GM18505 (cell line): ENCODE measurements around the gene SLC25A29.

Experiments
- ATAC-seq: cut with Tn5 transposase; IDR thresholded peaks from one replicate; pipeline ENCODE4 v1.9.1; 2021; ENCODE audit not compliant: unreplicated experiment
- POLR2A ChIP-seq: IDR thresholded peaks from 4 replicates; pipeline ENCODE4 v1.6.1; 2011; ENCODE audit warnings: borderline replicate concordance; ENCODE audit not compliant: insufficient read depth, insufficient read length; ENCODE audit errors: extremely low read depth

SLC25A29 gene

DNA sequence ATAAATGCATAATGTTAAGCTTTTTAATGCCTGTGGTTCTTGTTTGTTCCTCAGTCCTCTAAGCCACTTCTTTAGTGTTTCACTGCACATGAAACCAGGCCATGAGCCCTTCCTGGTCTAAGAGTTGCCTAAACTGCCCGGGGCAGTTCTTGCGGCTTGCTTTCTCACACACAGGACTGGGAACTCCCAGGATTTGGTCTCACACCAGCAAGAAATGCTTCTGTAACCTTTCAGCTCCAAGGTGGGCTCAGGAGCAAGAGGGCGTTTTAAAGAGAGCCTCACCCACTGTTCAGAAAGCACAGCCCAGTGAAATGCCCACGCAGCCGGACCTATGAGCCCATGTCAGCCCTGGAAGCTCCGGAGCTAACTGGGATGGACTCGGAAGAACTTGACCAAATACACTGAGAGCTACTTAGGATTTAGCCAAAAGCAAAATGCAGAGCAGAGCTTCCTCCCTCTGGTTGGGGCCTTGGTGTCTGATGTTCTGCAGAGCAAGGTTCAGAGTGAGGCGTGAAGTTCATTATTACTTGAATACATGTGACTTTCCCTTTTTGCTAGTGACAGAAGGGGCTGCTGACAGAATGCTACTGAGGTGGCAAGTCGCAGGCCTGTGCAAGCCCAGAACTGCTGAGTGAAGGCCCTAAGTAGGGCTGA is 23.4 kb downstream of the SLC25A29 start:
- TF ChIP-seq POLR2A: no peak
- ATAC-seq: no peak

DNA sequence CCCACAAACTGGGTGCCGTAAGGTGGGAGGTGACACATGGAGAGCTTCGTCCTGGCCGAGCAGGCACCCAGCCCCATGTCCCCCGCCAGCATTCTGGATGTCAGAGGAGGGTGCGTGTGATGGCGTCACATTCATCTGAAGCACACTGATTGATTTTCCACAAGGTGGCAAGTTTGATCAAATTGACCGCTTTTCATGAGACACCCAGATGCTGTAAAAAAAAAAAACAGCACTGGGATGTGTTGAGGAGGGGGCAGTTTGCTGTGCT is 24.2 kb downstream of the SLC25A29 start:
- ATAC-seq: no peak
- no peak for TF ChIP-seq POLR2A

DNA sequence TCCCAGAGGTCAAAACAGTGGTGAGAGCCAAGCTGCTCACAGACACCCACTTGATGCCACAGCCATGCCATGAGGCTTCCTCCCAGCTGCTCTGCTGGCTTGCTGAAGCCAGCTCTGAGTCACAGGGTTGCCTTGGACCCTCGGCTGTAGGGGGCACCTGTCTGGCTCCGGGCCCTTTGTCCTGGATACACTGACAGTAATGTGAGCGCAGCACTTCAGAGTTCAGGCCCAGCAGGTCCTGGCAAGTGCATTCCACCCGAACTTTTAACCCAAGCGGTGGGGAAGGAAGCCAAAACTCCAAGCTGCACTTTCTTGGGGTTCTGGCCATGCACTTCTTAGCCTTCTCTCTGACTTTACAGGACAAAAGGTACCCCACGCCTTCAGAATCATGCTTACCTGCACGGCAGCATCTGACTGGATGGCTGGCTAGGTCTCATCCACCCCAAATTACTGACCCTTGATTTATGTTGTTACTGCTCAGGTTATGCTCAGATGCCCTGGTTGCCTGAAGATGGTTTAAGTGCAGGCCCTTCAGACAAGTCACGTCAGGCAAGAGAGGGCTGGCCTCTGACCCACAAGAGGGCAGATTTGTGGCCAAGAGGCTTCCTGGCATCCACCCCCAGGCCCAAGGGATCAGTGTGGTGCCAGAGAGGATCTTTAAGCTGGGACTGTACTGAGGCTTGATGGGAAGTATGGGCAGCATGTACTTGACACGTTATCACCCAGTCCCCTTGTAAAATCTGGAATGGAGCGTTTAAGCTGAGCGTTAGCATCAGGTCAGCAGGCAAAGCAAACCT is 24.8 kb downstream of the SLC25A29 start:
- no peak for ATAC-seq

DNA sequence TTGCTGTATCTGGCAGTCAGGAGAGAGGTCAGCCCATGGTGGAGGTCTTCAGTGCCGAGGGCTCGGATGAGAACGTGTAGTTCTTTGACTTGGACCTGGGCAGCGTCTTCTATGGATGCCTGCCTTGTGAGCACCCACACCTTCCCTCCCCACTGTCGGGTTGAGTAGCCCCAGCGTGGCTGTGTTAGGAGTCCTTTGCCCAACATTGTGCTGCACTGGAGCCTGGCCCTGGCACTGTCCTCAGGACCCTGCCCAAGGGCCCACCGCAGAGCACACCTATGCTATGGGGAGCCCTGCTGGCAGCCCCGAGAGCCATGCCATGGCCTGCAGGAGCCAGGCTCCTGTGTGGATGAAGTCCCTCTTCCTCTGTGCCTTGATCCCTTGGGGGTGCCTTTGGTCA is 26.7 kb downstream of the SLC25A29 start:
- TF ChIP-seq POLR2A: no peak
- ATAC-seq: no peak

More for the DNA sequence above, 24.8 kb downstream of the SLC25A29 start:
- TF ChIP-seq POLR2A: no peak

DNA sequence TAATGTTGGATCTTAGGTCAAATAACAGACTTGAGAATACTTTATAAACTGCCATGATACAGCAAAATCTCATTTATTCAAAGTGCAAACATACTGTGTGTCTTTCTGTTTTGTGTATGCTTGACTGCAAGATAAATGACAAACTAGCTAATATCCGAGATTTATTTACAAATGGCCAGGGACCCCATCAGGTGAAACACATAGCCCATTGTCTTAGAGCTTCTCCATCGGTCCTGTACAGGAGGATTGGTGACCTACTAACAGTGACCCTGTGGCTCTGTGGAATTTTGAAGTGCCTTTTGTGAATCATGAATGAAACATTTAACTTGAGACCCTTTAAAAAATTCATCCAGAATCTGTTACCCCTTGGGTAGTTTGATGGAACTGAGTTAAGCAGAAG is 27.1 kb downstream of the SLC25A29 start:
- ATAC-seq: no peak
- TF ChIP-seq POLR2A: no peak

DNA sequence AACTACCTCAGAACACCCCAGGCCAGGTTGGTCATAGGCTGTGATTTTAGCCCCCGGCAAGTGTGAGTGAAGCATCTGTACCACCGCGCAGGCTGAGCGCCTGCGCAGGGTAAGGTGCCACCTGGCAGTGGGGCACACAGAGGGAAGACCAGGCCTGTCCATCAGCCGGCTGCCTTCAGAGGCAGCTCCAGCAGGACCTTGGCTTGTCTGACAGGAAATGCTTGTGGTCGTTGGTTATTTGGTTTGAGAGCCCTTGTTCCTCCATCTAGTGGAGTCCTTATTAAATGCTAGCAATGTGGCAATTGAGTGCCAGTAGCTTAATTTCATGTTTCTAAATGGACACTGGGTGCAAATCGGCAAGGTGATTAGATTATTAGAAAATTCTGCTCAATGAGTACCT is 27.5 kb downstream of the SLC25A29 start:
- no peak for ATAC-seq

DNA sequence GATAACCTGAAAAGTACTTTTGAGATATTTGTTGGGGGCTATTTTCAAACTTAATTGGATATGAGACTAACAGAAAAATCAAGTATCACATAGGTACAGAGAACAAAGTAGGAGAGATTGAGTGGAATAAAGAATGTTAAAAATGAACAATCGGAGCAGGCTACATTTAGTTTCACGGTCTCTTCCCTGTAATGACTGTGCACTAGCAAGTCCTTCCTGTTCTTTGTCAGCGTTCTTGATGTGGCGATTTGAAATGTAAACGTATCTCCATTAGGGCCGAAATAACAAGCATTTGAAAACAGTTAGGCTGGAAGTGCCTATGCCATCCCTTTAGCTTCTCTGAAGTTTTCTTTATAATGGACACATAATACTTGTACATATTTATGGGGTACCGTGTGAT is 31.0 kb downstream of the SLC25A29 start:
- no peak for TF ChIP-seq POLR2A
- no peak for ATAC-seq

More for the DNA sequence above, 27.5 kb downstream of the SLC25A29 start:
- no peak for TF ChIP-seq POLR2A

DNA sequence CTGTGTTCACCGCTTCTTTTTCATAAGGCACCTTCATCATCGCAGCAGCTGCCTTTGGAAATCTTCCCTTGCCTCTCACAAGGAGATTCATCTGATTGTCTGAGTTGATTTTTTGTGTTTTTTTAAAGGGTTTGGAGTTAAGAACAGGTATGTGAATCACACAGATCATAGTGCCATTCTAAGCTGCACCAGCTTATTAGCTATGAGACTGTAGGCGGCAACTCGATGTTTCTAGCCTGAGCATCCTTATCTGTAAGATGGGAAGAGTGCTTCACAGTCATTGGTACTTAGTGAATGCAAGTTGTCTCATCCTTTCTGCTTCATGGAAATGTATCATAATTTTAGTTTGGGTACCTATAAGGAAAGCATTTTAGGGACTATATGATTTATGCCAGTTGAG is 32.0 kb downstream of the SLC25A29 start:
- TF ChIP-seq POLR2A: no peak
- ATAC-seq: no peak

DNA sequence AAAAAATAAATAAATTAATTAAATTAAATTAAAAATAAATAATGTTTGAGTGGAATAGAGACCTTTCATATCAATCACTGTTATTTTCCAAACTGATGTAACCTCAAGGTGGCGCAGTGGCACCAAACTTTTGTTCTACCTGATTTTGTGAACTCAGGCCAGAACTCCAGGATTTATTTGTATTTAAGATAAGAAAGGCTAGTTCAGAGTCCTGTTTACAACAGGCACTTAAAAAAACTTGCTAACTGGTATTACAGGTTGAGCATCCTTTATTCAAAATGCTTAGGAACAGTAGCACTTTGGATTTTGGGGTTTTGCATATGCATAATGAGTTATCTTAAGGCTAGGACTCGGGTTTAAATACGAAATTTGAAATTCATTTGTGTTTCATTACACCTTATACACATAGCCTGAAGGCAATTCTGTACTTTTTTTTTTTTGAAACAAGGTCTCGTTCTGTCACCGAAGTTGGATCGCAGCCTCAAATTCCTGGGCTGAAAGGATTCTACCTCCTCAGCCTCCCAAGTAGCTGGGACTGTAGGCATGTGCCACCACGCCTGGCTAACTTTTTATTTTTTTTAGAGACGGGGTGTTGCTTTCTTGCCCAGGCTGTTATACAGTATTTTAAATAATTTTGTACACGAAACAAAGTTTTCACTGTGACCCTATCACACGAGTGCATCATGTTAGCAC is 34.9 kb downstream of the SLC25A29 start:
- TF ChIP-seq POLR2A: no peak
- no peak for ATAC-seq

DNA sequence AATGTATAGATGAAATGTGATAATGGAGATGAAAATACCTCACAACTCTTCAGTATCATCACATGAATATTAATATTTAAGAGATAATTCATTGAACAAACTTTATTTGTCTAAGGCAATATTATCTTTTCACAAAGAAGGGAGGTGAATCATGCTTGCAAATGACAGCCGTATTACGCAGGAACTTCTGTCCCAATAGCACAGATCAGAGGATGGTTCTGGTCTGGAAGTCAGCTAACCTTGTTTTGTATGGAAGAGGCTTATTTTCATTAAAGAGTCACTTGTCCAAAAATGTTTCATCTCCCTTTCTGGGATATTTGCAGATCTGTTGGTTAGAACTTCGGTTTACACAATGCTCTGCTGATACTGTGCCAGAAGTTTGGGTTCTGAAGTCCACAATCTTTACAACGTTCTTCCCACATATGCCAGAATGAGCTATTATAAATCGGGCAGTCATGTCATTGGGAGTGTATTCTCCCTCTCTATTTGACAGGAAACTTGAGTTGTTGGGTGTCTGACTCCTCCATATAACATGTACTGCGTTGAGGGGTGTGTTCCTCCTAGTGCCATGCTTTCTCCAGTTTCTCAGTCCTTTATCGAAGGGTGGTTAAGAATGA is 37.5 kb downstream of the SLC25A29 start:
- TF ChIP-seq POLR2A: no peak
- ATAC-seq: no peak

DNA sequence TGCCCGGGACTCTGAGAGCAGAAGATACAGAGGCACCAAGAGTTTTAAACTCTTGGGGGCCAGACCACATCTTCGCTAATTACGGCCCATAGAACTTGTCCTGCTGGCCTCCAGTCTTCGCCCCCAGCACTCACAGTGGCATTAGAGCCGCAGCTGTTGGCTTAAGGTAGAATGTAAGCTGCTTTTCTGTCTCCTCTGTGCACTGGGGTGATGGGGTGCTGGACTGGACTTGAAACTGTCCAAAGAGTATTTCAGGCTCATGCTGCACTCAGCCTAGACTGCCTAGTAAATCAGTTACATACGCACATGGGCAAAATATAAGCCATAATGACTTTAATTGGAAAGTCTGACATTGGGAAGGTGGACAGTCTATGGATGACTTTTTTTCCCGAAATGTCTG is 38.3 kb downstream of the SLC25A29 start:
- ATAC-seq: no peak
- no peak for TF ChIP-seq POLR2A

DNA sequence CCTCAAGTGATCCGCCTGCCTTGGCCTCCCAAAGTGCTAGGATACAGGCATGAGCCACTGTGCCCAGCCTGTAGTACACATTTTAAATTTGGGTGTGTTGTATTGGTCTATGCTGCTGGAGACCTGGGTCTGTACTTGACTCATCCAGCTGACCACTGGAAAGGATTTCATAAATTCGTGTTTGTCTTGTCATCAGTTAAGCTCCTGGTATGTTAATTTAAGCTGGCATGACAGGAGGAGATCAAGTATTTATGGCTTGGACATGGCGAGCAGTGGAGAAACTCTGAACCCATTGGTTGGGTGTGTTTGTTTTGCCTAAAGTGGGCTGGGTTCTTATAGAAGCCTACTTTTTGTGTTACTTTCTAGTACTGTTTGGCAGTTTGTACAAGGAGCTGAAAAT is 43.1 kb downstream of the SLC25A29 start:
- TF ChIP-seq POLR2A: no peak
- ATAC-seq: no peak

DNA sequence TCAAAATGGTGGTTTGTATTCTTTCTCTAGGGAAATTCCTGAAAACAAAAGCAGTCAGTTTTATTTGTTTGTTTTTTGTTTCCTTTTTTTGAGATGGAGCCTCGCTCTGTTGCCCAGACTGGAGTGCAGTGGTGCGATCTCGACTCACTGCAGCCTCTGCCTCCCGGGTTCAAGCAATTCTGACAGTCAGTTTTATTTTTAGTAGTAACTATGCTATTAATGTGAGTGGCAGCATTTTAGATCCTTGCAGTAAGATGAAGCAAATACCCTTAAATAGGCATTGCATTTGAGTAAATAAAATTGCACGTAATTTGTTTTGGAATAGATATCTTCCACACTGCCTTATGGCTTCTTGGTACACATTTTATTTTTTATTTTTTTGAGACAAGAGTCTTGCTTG is 43.7 kb downstream of the SLC25A29 start:
- TF ChIP-seq POLR2A: no peak
- no peak for ATAC-seq
